ENCODE results near the gene SHH.

GRCh38 chr7:155832581-155832981 lies 20.3 kb upstream of the SHH start:
- TF ChIP-seq EP300 (IDR thresholded peaks at IDR 0.05) (no peak), CTCF (IDR thresholded peaks at IDR 0.05) (no peak), POLR2A (IDR thresholded peaks at IDR 0.05) (no peak)
